Measurements from ENCODE around the gene TMED1. TPM values are rescaled to one million over a fixed set of nuclear protein-coding genes. Genes with fewer than 3 reads are reported as not detected.

Gene TMED1
- total and polyA plus RNA-seq, 2 of the 8 experiments (the other 6 are each of a cell fraction or from before 2014, with no cell fraction given), result 26.9 to 31.9 TPM

GRCh38 chr19:10831987-10832938 lies 3.7 kb downstream of the TMED1 start:
- Histone ChIP-seq H3K18ac (ENCODE audit: extremely low read depth, low read length) (no peak overlapping the region), H3K14ac (ENCODE audit: insufficient read length) (no peak overlapping the region), H3K4me1 (replicated peaks in 1 of 4; ENCODE audit: control insufficient read depth in 3 of 4, insufficient read depth in 4 of 4, low read length in 3 of 4) (peaks cover 0 to 10% (median 6%) of the 10 kb centered on the region in 4 experiments; a peak in 6 of 7 replicates), H3K27me3 (replicated peaks in 1 of 4; ENCODE audit: control insufficient read depth in 3 of 4, extremely low read depth in 1 of 4, insufficient read depth in 3 of 4, low read length in 3 of 4) (peaks cover 0 to 4% (median 0%) of the 10 kb centered on the region in 4 experiments; a peak in 1 of 7 replicates), H3K4ac (replicated peaks; ENCODE audit: insufficient read length, low read depth, low read length) (no peak overlapping the region), H2AFZ (ENCODE audit: low read length) (no peak overlapping the region), H3K56ac (replicated peaks; ENCODE audit: insufficient read length, low read depth, low read length) (no peak overlapping the region), H3K23ac (ENCODE audit: insufficient read length) (no peak overlapping the region), H3K9ac (replicated peaks in 1 of 4; ENCODE audit: extremely low read depth in 1 of 4, low read depth in 3 of 4, low read length in 3 of 4) (no peak overlapping the region), H2AK5ac (ENCODE audit: low read depth, low read length) (no peak overlapping the region), H3K23me2 (ENCODE audit: low read depth, low read length) (peaks cover 8% of the 10 kb centered on the region; the same call in 1 of the 2 replicates), H4K5ac (ENCODE audit: insufficient read length, low read depth, low read length) (no peak overlapping the region), H4K20me1 (replicated peaks in 1 of 2; ENCODE audit: control insufficient read depth in 1 of 2, insufficient read depth in 2 of 2, low read length in 2 of 2) (peaks cover 0 to 10% of the 10 kb centered on the region in 2 experiments), H4K8ac (ENCODE audit: extremely low read depth, insufficient read depth, low read length) (0 out of 2 replicates have a peak overlapping the region, but pooled peaks have one; percentile 42), H2BK5ac (ENCODE audit: low read depth, low read length) (no peak overlapping the region), H3K9me3 (ENCODE audit: insufficient read depth in 2 of 2, low read depth in 1 of 2, low read length in 1 of 2) (peaks cover 0 to 4% of the 10 kb centered on the region in 2 experiments; a peak in 1 of 4 replicates), H2BK120ac (replicated peaks; ENCODE audit: low read depth, low read length) (no peak overlapping the region), H2BK15ac (ENCODE audit: low read length) (no peak overlapping the region), H2BK12ac (ENCODE audit: low read depth, low read length) (no peak overlapping the region), H3K4me3 (ENCODE audit: extremely low read depth in 1 of 4, insufficient read depth in 2 of 4, low read depth in 3 of 4, low read length in 4 of 4) (no peak overlapping the region), H2BK20ac (ENCODE audit: low read length) (no peak overlapping the region), H3K27ac (ENCODE audit: low read depth, low read length) (no peak overlapping the region), H3K79me1 (ENCODE audit: low read depth, low read length) (peaks cover 4% of the 10 kb centered on the region; the same call in 1 of the 2 replicates), H3K79me2 (ENCODE audit: control insufficient read depth in 1 of 2, insufficient read depth in 2 of 2, low read length in 2 of 2) (no peaks in the 10 kb centered on the region), H4K91ac (replicated peaks; ENCODE audit: insufficient read length, low read length) (no peak overlapping the region), H3K36me3 (ENCODE audit: control insufficient read depth in 2 of 4, insufficient read depth in 4 of 4, low read length in 3 of 4) (peaks cover 0 to 24% (median 7%) of the 10 kb centered on the region in 4 experiments; a peak in 6 of 8 replicates), H3K4me2 (ENCODE audit: insufficient read depth in 1 of 2, low read depth in 2 of 2, low read length in 2 of 2) (no peak overlapping the region)
- WGBS, 2 experiments (ENCODE audit: extremely low coverage in 1 of 2, insufficient coverage in 1 of 2, insufficient read length in 1 of 2, insufficient replicate concordance in 2 of 2, low coverage in 1 of 2, low lambda C conversion rate in 2 of 2, missing lambda C conversion rate in 1 of 2), result 93% methylated on average over 28 of the region's 28 CpGs; no CpG with 5 or more reads in 1 of the 2 experiments
- FAIRE-seq (no peak), DNase-seq (ENCODE audit: low read depth in 1 of 2, low spot score in 2 of 2) (no peak)
- POLR2A ChIA-PET (ENCODE audit: partially characterized antibody), result interaction anchor here (0.8 to 1.3 kb wide), 3 partner anchors 14 to 176 kb away, joined by 3 read pairs; no protein-coding TSS in a partner anchor
- CTCF ChIA-PET (ENCODE audit: partially characterized antibody), result interaction anchor here (1.0 to 4.1 kb wide), 4 partner anchors 10 to 32 kb away, joined by 3 to 22 read pairs (median 6); no protein-coding TSS in a partner anchor
- TF ChIP-seq KDM5A (IDR thresholded peaks at IDR 0.05; ENCODE audit: low read length) (no peak), RXRA (IDR thresholded peaks at IDR 0.05; ENCODE audit: insufficient read depth, low read depth, low read length) (no peak), TAF1 (IDR thresholded peaks at IDR 0.05; ENCODE audit: low read depth, low read length) (no peak), EP300 (IDR thresholded peaks at IDR 0.05; ENCODE audit: borderline replicate concordance in 1 of 2, low read depth in 2 of 2, low read length in 2 of 2) (no peak), TCF12 (IDR thresholded peaks at IDR 0.05; ENCODE audit: low read depth, low read length) (no peak), SIRT6 (IDR thresholded peaks at IDR 0.05; ENCODE audit: low read length) (no peak), E2F6 (IDR thresholded peaks at IDR 0.05) (no peak), GTF2F1 (IDR thresholded peaks at IDR 0.05; ENCODE audit: borderline replicate concordance, low read depth, low read length) (no peak), FOSL1 (IDR thresholded peaks at IDR 0.05; ENCODE audit: insufficient read depth, low read depth, low read length) (no peak), CREB1 (IDR thresholded peaks at IDR 0.05) (no peak), SP4 (IDR thresholded peaks at IDR 0.05; ENCODE audit: low read length) (no peak)
